ENCODE measurements around the gene APBA2.
A peak's percentile ranks its signal among the peaks of the same experiment; 100 is the strongest.

The APBA2 gene

GRCh38 chr15:29086001-29086400, 200.2 kb downstream of the APBA2 start:
- no peak for DNase-seq (ENCODE audit: low spot score)
- TF ChIP-seq CTCF (IDR thresholded peaks at IDR 0.05; ENCODE audit: extremely low read depth, missing control alignments): no peak

- no peak for DNase-seq (ENCODE audit: low spot score)
- no peak for TF ChIP-seq CTCF (IDR thresholded peaks at IDR 0.05; ENCODE audit: extremely low read depth, missing control alignments)
These were observed 201.1 kb downstream of the APBA2 start for GRCh38 chr15:29086891-29087290.

- TF ChIP-seq CTCF (IDR thresholded peaks at IDR 0.05; ENCODE audit: extremely low read depth, missing control alignments): no peak
- DNase-seq (ENCODE audit: low spot score): no peak
These were observed 201.9 kb downstream of the APBA2 start for GRCh38 chr15:29087521-29088285.

- no peak for TF ChIP-seq CTCF (IDR thresholded peaks at IDR 0.05; ENCODE audit: extremely low read depth, missing control alignments)
- no peak for DNase-seq (ENCODE audit: low spot score)
These were observed 202.9 kb downstream of the APBA2 start for GRCh38 chr15:29088666-29089065.

- no peak for TF ChIP-seq CTCF (IDR thresholded peaks at IDR 0.05; ENCODE audit: extremely low read depth, missing control alignments)
- no peak for DNase-seq (ENCODE audit: low spot score)
These were observed 204.2 kb downstream of the APBA2 start for GRCh38 chr15:29089731-29090616.

GRCh38 chr15:29090617-29091466, 205.1 kb downstream of the APBA2 start:
- DNase-seq (ENCODE audit: low spot score): no peak
- peak; percentile 51 for TF ChIP-seq CTCF (IDR thresholded peaks at IDR 0.05; ENCODE audit: extremely low read depth, missing control alignments)

Measured in GM20000 (cell line).